KOPT-K1 (cell line): ENCODE results near the gene TOMM70.
A peak's percentile ranks its signal among the peaks of the same experiment; 100 is the strongest.

Experiments
- H3K27ac ChIP-seq: fragments of 200-600 bp; sonication (generic); 2 replicates; pipeline ENCODE4 v1.5.1; 2016; ENCODE audit warnings: antibody characterized with exemption, mild to moderate bottlenecking, low read depth, low read length; ENCODE audit not compliant: poor library complexity, severe bottlenecking
- H3K36me3 ChIP-seq: fragments of 200-600 bp; sonication (generic); 2 replicates; pipeline ENCODE4 v1.5.1; 2017; ENCODE audit warnings: antibody characterized with exemption, mild to moderate bottlenecking, low read length, moderate library complexity; ENCODE audit not compliant: insufficient read depth
- H3K9me3 ChIP-seq: fragments of 200-600 bp; sonication (generic); 2 replicates; pipeline ENCODE4 v1.5.1; 2017; ENCODE audit warnings: antibody characterized with exemption, low read length, mild to moderate bottlenecking; ENCODE audit not compliant: insufficient read depth, poor library complexity, severe bottlenecking

Gene TOMM70

DNA sequence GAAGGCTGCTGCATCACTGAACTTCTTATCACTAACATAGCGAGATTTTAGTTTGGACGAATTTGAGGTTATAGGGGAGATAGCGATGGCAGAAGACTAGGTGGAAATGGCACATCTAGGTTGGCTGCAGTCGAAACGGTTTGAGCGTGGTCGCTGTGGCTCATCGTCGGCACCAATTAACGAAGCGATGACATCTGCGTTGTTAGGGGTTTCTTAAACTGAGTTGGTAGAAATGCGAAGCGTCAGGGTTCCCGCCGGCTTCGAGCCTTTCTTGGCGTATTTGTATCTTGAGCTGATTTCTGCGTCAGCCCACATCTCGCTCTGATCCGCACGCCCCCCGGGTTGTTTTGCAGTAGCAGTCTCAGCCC is 769 bp upstream of the TOMM70 start:
- H3K9me3 ChIP-seq, result peaks cover under 1% of the 10 kb centered on the region
- peaks cover 5% of the 10 kb centered on the region; the same call in 1 of the 2 replicates for H3K36me3 ChIP-seq
- H3K27ac ChIP-seq, result peak overlapping the region; percentile 92

DNA sequence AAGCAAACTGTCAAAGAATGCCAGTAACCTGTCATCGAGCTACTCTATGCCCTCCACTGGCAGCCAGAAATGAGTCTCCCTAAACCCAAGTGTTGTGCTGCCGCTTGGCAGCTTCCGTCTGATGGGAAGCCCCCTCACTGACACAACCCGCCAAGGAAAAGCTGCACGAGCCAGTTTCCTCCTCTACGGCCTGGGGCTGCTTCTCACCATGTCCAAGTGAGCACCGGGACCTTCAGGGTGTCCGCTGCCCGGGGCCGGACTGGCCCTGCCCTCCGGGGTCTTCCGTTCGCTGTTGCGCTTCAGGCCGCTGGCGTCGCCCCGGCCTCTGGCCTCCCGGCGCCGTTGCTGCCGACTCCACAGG is 490 bp downstream of the TOMM70 start:
- H3K36me3 ChIP-seq, result peaks cover 5% of the 10 kb centered on the region; the same call in 1 of the 2 replicates
- peak overlapping the region; percentile 92 for H3K27ac ChIP-seq
- no peaks in the 10 kb centered on the region for H3K9me3 ChIP-seq

DNA sequence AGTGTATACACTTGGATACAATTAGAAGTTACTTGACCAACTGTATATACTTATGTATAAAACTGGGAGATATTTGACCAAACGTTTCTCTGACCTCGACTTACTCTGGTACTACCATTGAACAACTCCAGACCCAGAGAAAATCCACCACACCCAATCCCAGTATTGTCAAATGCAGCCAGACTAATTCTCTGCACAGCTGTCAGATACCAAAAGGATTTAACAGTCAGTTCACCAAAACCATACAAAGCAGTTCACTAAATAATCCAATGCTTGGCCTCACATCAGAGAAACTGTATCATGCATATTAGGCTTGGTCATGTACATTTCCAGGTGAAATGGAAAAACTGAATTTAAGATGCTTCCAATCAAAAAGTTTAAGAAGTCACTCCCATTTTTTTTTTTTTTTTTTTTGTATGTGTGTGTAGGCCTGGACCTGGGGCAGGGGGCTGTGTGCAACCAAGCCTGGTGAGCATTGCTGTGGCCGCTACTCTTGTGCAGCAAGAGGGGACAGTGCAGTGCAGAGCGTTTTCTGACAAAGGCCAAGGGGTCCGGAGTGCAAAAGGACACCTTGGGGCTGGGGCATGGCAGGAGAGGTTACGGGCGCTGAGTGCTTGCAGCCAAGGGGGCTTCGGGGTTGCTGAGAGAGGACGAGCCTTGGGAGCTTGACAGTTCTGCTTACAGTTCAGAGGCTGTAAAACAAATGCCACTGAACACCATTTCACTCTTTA is 1.4 kb downstream of the TOMM70 start:
- H3K27ac ChIP-seq, result peak overlapping the region; percentile 92
- peaks cover 9% of the 10 kb centered on the region for H3K36me3 ChIP-seq
- no peaks in the 10 kb centered on the region for H3K9me3 ChIP-seq

DNA sequence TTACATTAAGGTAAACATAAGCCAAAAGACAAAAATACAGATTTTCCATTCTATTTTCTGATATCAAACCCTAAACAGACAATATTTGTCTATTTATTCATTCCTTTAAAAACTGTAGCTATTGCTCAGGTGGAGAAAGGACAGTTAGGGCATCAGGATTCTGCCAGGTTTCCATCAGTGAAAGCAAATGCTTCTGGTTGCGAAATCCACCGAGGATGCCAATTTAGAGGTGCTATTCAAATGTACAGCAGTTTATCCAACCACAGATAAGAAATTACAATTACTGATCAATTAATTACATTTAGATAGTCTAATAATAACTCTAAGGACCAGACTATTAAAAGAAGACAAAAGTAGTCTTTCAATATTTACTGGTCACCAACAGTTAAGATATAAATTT is 3.9 kb downstream of the TOMM70 start:
- Histone ChIP-seq H3K27ac (no peak overlapping the region), H3K9me3 (no peaks in the 10 kb centered on the region), H3K36me3 (peaks cover 21% of the 10 kb centered on the region)

DNA sequence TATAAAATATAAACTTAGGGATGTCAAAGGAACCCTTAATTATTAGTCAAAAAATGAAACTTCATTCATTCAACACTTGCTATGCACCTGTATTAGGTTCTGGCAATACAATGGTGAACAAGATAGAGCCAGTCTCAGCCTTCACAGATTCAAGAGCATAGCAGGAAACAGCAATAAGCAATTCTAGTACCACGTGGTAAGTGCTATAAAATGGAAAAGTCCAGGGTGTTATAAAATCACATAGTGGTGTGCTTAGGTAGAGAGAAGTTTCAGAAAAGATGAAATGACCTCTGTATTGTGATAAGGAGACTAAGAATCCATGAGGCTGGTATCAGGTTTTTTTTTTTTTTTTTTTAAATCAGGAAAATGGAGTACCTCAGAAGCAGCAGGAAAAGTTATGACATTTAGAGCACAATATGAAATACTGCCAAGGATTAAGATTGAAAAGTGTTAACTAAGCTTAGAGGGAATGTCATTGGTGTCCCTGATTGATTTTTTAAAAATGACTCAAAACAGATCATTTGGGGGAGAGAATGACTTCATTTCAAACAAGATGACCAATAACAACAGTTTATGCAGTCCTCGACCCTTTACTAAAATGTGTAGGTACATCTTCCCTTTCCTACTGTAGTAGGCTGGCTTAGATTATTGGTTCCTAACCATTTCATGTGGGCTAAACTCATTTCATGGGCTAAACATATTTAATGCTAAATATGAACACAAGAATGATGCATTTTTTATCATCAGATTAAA is 5.0 kb downstream of the TOMM70 start:
- H3K27ac ChIP-seq, result no peak overlapping the region
- H3K36me3 ChIP-seq, result peaks cover 25% of the 10 kb centered on the region
- H3K9me3 ChIP-seq, result no peaks in the 10 kb centered on the region

DNA sequence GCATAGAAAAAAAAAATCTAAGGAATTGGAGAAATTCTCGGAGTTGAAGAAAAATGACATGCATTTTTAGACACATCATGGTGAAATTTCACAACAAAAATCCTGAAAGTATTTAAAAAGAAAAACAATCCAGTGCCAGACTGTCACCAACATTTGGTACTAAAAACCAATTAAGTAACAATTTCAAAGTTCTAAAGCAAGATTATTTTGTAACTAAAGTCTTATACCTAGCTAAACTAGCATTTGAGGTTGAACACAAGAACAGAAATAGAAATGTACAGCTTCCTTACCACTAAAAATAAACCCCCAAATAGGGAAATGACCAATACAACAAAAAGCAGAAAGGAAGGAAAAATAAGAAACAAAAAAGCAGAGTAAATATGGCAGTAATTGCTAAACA is 11.9 kb downstream of the TOMM70 start:
- peaks cover 79% of the 10 kb centered on the region for H3K36me3 ChIP-seq
- peaks cover 25% of the 10 kb centered on the region for H3K9me3 ChIP-seq
- no peak overlapping the region for H3K27ac ChIP-seq

DNA sequence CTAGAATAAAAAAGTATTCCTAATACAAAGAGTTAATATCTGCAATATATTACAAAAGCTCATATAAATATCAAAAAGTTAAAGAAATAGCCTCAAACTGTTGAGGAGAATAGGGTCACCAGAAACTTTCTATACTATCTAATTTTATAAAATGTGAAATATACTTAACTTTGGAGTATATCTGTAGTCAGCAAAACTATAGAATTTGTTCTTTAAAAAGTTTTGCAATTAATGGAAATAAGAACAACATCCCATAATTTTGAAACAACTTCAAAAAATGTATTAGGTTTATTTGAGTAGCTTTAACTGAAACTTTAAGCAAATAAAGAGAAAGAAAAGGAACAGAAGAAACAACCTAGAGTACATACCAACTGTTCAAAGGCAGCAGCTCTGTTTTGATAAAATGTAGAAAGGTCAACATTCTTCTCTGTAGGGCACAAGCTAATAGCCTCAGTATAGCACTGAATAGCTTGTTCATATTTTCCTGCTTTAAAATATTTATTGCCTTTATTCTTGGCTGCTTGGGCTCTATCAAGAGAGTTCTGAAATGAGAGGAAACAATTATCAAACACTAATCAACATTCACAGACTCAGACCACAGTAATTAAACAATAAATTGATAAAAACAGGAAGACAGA is 14.3 kb downstream of the TOMM70 start:
- H3K27ac ChIP-seq, result no peak overlapping the region
- H3K36me3 ChIP-seq, result peaks cover 91% of the 10 kb centered on the region
- peaks cover 25% of the 10 kb centered on the region for H3K9me3 ChIP-seq

DNA sequence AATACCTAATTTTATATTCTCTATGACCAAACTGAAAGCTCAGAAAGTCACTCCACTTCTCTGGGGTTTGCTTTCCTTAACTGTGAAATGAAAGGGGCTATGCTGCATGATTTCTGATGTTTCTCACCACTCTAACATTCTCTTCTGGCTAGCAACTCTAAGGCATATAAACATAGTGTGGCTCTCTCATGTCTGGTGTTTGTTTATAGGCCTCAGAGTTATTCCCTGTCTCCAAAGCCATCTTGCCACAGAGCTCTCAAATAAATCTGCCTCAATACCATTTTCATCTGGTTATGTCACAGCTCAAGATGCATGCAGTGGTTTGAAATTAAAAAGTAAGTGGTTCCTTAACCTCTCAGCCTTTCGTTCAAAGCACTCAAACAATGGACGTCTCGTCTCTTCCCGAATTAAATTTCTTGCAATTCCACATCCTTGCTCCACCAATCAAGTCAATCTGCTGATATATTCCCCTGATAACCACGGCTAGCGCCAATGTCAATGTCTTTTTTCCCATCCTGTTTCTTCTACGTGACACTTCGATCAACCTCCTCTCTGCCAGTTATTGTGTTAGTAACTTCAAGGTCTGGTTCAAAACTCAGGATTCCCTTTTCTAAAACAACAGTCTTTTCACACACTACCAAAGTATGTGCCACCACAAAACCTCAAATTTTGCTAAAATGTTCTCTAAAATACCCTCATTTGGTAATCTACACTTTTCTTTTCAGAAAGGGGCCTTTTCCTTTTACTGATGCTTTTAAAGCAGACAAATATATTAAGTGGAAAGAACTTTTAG is 16.0 kb downstream of the TOMM70 start:
- H3K9me3 ChIP-seq, result peaks cover 18% of the 10 kb centered on the region
- no peak overlapping the region for H3K27ac ChIP-seq
- H3K36me3 ChIP-seq, result peaks cover 100% of the 10 kb centered on the region

DNA sequence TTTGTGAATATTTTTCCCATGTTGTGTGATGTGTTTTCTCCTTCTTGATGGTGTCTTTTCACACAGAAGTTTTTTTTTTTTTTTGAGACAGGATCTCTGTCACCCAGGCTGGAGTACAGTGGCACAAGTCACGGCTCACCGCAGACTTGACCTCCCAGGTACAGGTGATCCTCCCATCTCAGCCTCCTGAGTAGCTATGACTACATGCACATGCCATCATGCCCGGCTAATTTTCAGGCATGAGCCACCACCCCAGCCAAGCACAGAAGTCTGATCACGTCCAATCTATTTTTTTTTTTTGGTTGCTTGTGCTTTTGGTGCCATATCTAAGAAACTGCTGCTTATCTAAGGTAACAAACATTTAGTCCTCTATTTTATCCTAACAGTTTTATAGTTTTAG is 24.6 kb downstream of the TOMM70 start:
- Histone ChIP-seq H3K36me3 (peaks cover 97% of the 10 kb centered on the region), H3K27ac (no peak overlapping the region), H3K9me3 (no peaks in the 10 kb centered on the region)

DNA sequence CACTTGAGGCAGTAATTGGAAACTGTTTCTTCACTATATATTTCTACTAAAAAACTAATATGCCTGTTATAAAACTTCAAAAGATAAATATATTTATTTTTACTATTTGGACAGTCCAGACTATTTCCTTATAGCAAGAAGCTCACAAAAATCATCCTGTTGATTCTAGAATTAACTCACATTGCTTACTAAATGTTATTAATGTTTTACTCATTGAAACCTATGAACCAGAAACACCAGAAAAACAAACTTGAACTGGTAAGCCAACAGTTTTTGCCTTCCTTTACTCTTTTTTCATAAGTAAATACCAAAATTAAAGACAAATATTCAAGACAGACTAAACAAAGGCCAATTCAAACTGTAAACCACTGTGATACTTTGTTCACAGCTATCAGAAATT is 26.4 kb downstream of the TOMM70 start:
- H3K27ac ChIP-seq, result no peak overlapping the region
- peaks cover 97% of the 10 kb centered on the region for H3K36me3 ChIP-seq
- no peaks in the 10 kb centered on the region for H3K9me3 ChIP-seq

DNA sequence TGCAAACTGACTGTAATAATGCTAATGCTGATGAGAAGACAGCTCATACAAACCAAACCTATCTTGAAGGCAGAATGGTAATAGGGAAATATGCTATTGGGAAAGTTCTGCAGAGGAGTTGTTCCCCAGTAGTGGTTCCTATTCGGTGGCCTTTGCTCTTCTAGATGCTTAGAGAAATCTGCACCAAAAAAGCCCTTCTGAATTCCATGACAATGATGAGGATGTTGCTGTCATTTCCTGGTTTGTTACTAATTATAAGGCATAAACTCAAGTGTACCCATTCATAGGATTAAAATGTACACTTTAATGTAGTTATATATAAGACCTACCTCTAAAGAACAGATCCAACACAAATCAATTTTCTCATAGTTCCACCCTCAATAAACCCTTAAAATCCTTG is 30.1 kb downstream of the TOMM70 start:
- H3K27ac ChIP-seq, result no peak overlapping the region
- H3K36me3 ChIP-seq, result peaks cover 99% of the 10 kb centered on the region
- no peaks in the 10 kb centered on the region for H3K9me3 ChIP-seq

DNA sequence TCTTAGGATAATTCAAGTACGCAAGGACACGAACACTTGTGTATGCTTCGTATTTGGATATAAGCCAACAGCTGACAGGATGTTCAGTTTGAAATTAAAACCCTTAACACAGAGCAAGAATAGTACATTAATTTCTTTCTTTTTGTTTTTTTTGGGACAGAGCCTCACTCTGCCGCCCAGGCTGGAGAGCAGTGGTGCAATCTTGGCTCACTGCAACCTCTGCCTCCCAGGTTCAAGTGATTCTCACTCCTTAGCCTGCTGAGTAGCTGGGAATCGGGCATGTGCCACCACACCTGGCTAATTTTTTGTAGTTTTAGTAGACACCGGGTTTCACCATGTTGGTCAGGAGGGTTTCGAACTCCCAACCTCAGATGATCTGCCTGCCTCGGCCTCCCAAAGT is 32.4 kb downstream of the TOMM70 start:
- H3K9me3 ChIP-seq, result no peaks in the 10 kb centered on the region
- H3K36me3 ChIP-seq, result peaks cover 99% of the 10 kb centered on the region
- no peak overlapping the region for H3K27ac ChIP-seq

DNA sequence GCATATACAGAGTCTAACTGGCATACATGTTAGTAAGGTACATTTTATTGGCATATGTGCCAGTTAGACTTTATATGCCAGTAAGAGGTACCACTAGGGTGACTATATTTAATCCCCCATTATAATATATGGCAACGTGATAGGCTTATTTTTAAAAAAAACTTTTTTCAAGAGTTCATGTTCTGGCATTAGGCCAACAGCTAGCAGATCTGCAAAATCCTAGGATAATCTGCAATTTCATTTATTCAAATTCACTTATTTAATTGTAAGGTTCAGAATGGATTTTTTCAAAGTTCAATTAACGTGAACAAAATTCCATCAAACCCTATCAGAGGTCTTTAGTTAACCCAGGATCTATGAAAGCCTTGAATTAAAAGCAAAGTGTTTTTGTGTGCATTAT is 34.5 kb downstream of the TOMM70 start:
- Histone ChIP-seq H3K36me3 (peaks cover 100% of the 10 kb centered on the region), H3K9me3 (no peaks in the 10 kb centered on the region), H3K27ac (no peak overlapping the region)

DNA sequence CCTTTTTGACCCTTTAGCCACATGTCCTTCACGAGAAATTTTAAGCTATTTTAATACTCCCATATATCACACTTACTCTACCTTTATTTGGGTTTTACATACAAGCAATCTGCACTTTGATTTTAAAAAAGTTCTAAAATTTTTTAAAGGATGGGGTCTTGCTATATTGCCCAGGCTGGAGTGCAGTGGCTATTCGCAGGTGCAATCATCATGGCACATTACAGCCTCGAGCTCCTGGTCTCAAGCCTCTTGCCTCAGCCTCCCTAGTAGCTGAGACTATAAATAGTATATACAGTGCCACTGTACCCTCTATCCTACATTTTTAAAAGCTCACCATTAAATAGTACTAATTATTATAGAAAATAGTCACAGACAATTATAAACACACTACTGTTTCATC is 36.5 kb downstream of the TOMM70 start:
- no peak overlapping the region for H3K27ac ChIP-seq
- H3K9me3 ChIP-seq, result no peaks in the 10 kb centered on the region
- H3K36me3 ChIP-seq, result peaks cover 98% of the 10 kb centered on the region

DNA sequence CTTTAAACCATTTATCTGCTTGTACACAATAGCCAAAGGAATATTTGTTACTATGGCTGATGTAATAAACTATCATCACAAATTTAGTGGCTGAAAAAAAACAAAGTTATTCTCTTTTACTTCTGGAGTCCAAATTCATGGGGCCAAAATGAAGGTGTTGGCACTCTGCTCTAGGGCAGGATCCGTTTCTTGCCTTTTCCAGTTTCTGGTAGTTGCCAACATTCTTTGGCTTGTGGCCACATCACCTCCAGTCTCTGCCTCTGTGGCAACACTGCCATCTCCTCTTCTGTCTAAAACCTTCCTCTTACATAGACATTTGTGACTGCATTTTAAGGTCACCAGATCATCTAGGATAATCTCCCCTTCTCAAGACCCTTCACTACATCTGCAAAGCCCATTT is 39.0 kb downstream of the TOMM70 start:
- Histone ChIP-seq H3K36me3 (peaks cover 77% of the 10 kb centered on the region), H3K27ac (no peak overlapping the region), H3K9me3 (no peaks in the 10 kb centered on the region)
